H1 (cell line): ENCODE results near the gene NDST4. TPM values are rescaled to one million over a fixed set of nuclear protein-coding genes. Genes with fewer than 3 reads are reported as not detected.

Experiments used
- CTCF ChIA-PET: fragments of 300-600 bp; sonication (Branson Sonifier 250); formaldehyde crosslinking; loops from one replicate; lab custom pipeline; 2021; ENCODE audit not compliant: partially characterized antibody; lab: Charles Lee
- POLR2A ChIA-PET: fragments of 300-600 bp; sonication (Branson Sonifier 250); formaldehyde crosslinking; loops from one replicate; lab custom pipeline; 2021; ENCODE audit warnings: inconsistent platforms; ENCODE audit not compliant: partially characterized antibody; lab: Charles Lee
- DNase-seq, 2 experiments: peaks; one replicate each; pipeline versions ENCODE4 v3.0.0 to v3.0.0-alpha.2; 2010 to 2022; ENCODE audit warnings: low spot score in 2 of 2, low read depth in 1 of 2, mixed read lengths in 1 of 2
- FAIRE-seq: peaks from 2 replicates; lab custom pipeline; 2011; peaks lifted over from hg19 to GRCh38; lab: Jason Lieb, UNC
- H2AFZ ChIP-seq: 2 replicates; pipeline ENCODE4 v1.8.1; 2012; ENCODE audit warnings: low read length, inconsistent platforms
- H2AK5ac ChIP-seq: 2 replicates; pipeline ENCODE4 v1.6.1; 2013; ENCODE audit warnings: low read depth, low read length
- H2BK120ac ChIP-seq: replicated peaks from 2 replicates; pipeline ENCODE3; 2013; ENCODE audit warnings: low read depth, low read length, inconsistent platforms
- H2BK12ac ChIP-seq: 2 replicates; pipeline ENCODE4 v1.6.1; 2013; ENCODE audit warnings: low read depth, low read length
- H2BK15ac ChIP-seq: 2 replicates; pipeline ENCODE4 v1.6.1; 2013; ENCODE audit warnings: low read length
- H2BK20ac ChIP-seq: 2 replicates; pipeline ENCODE4 v1.6.1; 2013; ENCODE audit warnings: low read length
- H2BK5ac ChIP-seq: 2 replicates; pipeline ENCODE4 v1.6.1; 2013; ENCODE audit warnings: low read depth, low read length
- H3K14ac ChIP-seq: 2 replicates; pipeline ENCODE4 v1.6.1; 2013; ENCODE audit warnings: inconsistent platforms; ENCODE audit not compliant: insufficient read length
- H3K18ac ChIP-seq: 2 replicates; pipeline ENCODE4 v1.6.1; 2013; ENCODE audit warnings: low read length; ENCODE audit errors: extremely low read depth
- H3K23ac ChIP-seq: 2 replicates; pipeline ENCODE4 v1.6.1; 2013; ENCODE audit warnings: inconsistent platforms; ENCODE audit not compliant: insufficient read length
- H3K23me2 ChIP-seq: 2 replicates; pipeline ENCODE4 v1.6.1; 2013; ENCODE audit warnings: low read depth, low read length
- H3K27ac ChIP-seq: 2 replicates; pipeline ENCODE4 v1.6.1; 2011; ENCODE audit warnings: low read depth, low read length, inconsistent platforms
- H3K27me3 ChIP-seq, 4 experiments: replicated peaks in 1 of 4; 1 replicate in 1 of 4; 2 replicates in 3 of 4; pipeline versions ENCODE4 v1.6.1 to v1.8.1; 2011 to 2013; ENCODE audit warnings: low read length in 3 of 4, mild to moderate bottlenecking in 3 of 4, inconsistent platforms in 2 of 4, mixed read lengths in 2 of 4, moderate library complexity in 1 of 4; ENCODE audit not compliant: control insufficient read depth in 3 of 4, insufficient read depth in 3 of 4; ENCODE audit errors: extremely low read depth in 1 of 4
- H3K36me3 ChIP-seq, 4 experiments: 2 replicates each; pipeline versions ENCODE4 v1.6.1 to v1.8.1; 2011 to 2013; ENCODE audit warnings: mild to moderate bottlenecking in 4 of 4, low read length in 3 of 4, moderate library complexity in 2 of 4, control low read depth in 1 of 4, inconsistent platforms in 1 of 4; ENCODE audit not compliant: insufficient read depth in 4 of 4, control insufficient read depth in 2 of 4
- H3K4ac ChIP-seq: replicated peaks from 2 replicates; pipeline ENCODE3; 2013; ENCODE audit warnings: low read length, low read depth, mixed read lengths, inconsistent platforms; ENCODE audit not compliant: insufficient read length
- H3K4me1 ChIP-seq, 4 experiments: replicated peaks in 1 of 4; 1 replicate in 1 of 4; 2 replicates in 3 of 4; pipeline versions ENCODE4 v1.6.1 to v1.8.1; 2011 to 2013; ENCODE audit warnings: low read length in 3 of 4, inconsistent platforms in 2 of 4, mixed read lengths in 1 of 4; ENCODE audit not compliant: insufficient read depth in 4 of 4, control insufficient read depth in 3 of 4
- H3K4me2 ChIP-seq, 2 experiments: 2 replicates each; pipeline versions ENCODE4 v1.6.1 to v1.8.1; 2011 to 2013; ENCODE audit warnings: low read depth in 2 of 2, low read length in 2 of 2, control low read depth in 1 of 2, inconsistent platforms in 1 of 2, mild to moderate bottlenecking in 1 of 2; ENCODE audit not compliant: insufficient read depth in 1 of 2
- H3K4me3 ChIP-seq, 4 experiments: fragments of 200-600, 300-600 bp in 1 of 4; sonication (generic), shearing (Covaris generic), sonication (Bioruptor Twin) in 1 of 4; 2 replicates each; pipeline versions ENCODE4 v1.5.1 to v1.8.1; 2011 to 2016; ENCODE audit warnings: low read length in 4 of 4, low read depth in 3 of 4, control low read depth in 2 of 4, inconsistent platforms in 2 of 4, mild to moderate bottlenecking in 2 of 4, mixed read lengths in 1 of 4, moderate library complexity in 1 of 4; ENCODE audit not compliant: insufficient read depth in 2 of 4; ENCODE audit errors: extremely low read depth in 1 of 4
- H3K56ac ChIP-seq: replicated peaks from 2 replicates; pipeline ENCODE3; 2013; ENCODE audit warnings: low read depth, mild to moderate bottlenecking, mixed read lengths, low read length, inconsistent platforms; ENCODE audit not compliant: insufficient read length
- H3K79me1 ChIP-seq: 2 replicates; pipeline ENCODE4 v1.6.1; 2013; ENCODE audit warnings: low read depth, low read length, control low read depth
- H3K79me2 ChIP-seq, 2 experiments: 2 replicates each; pipeline versions ENCODE4 v1.6.1 to v1.8.1; 2012 to 2013; ENCODE audit warnings: low read length in 2 of 2, mild to moderate bottlenecking in 2 of 2, inconsistent platforms in 1 of 2; ENCODE audit not compliant: insufficient read depth in 2 of 2, control insufficient read depth in 1 of 2
- H3K9ac ChIP-seq, 4 experiments: replicated peaks in 1 of 4; 1 replicate in 1 of 4; 2 replicates in 3 of 4; pipeline versions ENCODE4 v1.6.1 to v1.8.1; 2011 to 2013; ENCODE audit warnings: low read depth in 3 of 4, low read length in 3 of 4, control low read depth in 2 of 4, mild to moderate bottlenecking in 2 of 4, moderate library complexity in 2 of 4, inconsistent platforms in 1 of 4; ENCODE audit errors: extremely low read depth in 1 of 4
- H3K9me3 ChIP-seq, 2 experiments: 2 replicates each; pipeline versions ENCODE4 v1.6.1 to v1.8.1; 2012 to 2013; ENCODE audit warnings: mild to moderate bottlenecking in 2 of 2, moderate library complexity in 2 of 2, control low read depth in 1 of 2, inconsistent platforms in 1 of 2, low read depth in 1 of 2, low read length in 1 of 2, mixed read lengths in 1 of 2; ENCODE audit not compliant: insufficient read depth in 2 of 2
- H4K20me1 ChIP-seq, 2 experiments: replicated peaks in 1 of 2; 2 replicates each; pipeline versions ENCODE3 to v1.8.1; 2011 to 2013; ENCODE audit warnings: inconsistent platforms in 2 of 2, low read length in 2 of 2, mild to moderate bottlenecking in 1 of 2; ENCODE audit not compliant: insufficient read depth in 2 of 2, control insufficient read depth in 1 of 2
- H4K5ac ChIP-seq: 2 replicates; pipeline ENCODE4 v1.6.1; 2013; ENCODE audit warnings: low read length, low read depth, mixed read lengths, inconsistent platforms; ENCODE audit not compliant: insufficient read length
- H4K8ac ChIP-seq: 2 replicates; pipeline ENCODE4 v1.8.0; 2013; ENCODE audit warnings: mild to moderate bottlenecking, moderate library complexity, low read length, inconsistent platforms; ENCODE audit not compliant: insufficient read depth; ENCODE audit errors: extremely low read depth
- H4K91ac ChIP-seq: replicated peaks from 2 replicates; pipeline ENCODE3; 2013; ENCODE audit warnings: low read length, mixed read lengths, inconsistent platforms; ENCODE audit not compliant: insufficient read length
- CHD1 ChIP-seq: IDR thresholded peaks from 2 replicates; pipeline ENCODE4 v1.6.1; 2012; ENCODE audit warnings: low read depth, low read length, improper control_type of control experiment
- NANOG ChIP-seq: IDR thresholded peaks from 2 replicates; pipeline ENCODE4 v1.6.1; 2011; ENCODE audit warnings: low read length, low read depth, mild to moderate bottlenecking, inconsistent platforms; ENCODE audit not compliant: insufficient read depth, poor library complexity, severe bottlenecking
- RAD21 ChIP-seq, 2 experiments: IDR thresholded peaks in 1 of 2; conservative IDR thresholded peaks in 1 of 2; 2 replicates each; pipeline ENCODE4 v1.6.1; 2011; ENCODE audit warnings: low read depth in 2 of 2, low read length in 2 of 2, improper control_type of control experiment in 1 of 2, inconsistent platforms in 1 of 2, mild to moderate bottlenecking in 1 of 2, moderate library complexity in 1 of 2
- RBBP5 ChIP-seq: IDR thresholded peaks from 2 replicates; pipeline ENCODE4 v1.7.1; 2012; ENCODE audit warnings: low read depth, mild to moderate bottlenecking, inconsistent platforms, low read length, moderate library complexity, borderline replicate concordance
- YY1 ChIP-seq: IDR thresholded peaks from 2 replicates; pipeline ENCODE4 v1.6.1; 2011; ENCODE audit warnings: low read depth, mild to moderate bottlenecking, low read length
- polyA plus RNA-seq, 7 experiments: library from polyadenylated mRNA; depleted of rRNA in 3 of 7; stranded (reverse) in 5 of 7; unstranded in 2 of 7; fragments of >200 nt in 5 of 7; fragments of 200-250 nt in 2 of 7; gene quantifications; 1 replicate in 5 of 7; 2 replicates in 1 of 7; 4 replicates in 1 of 7; pipeline versions ENCODE4 v1.2.1 to v1.2.3, GENCODE V29; 2011 to 2013; ENCODE audit warnings: missing spikeins in 2 of 7, mixed read lengths in 2 of 7
- total RNA-seq: library from RNA; stranded (reverse); fragmentation: NEBNext Ultra II Directional; extraction: Animal tissue kit (Norgen Biotek cat#: 25700); gene quantifications from 2 replicates; pipeline ENCODE4 v1.2.1, GENCODE V29; 2021
- TF ChIP-seq, protein P1 (sequence below), 3 experiments: IDR thresholded peaks; 1 replicate in 2 of 3; 2 replicates in 1 of 3; pipeline versions ENCODE4 v1.5.1 to v1.6.1; 2011; ENCODE audit warnings: low read length in 3 of 3, mild to moderate bottlenecking in 3 of 3, inconsistent platforms in 2 of 3, low read depth in 1 of 3, moderate library complexity in 1 of 3; ENCODE audit not compliant: insufficient read depth in 1 of 3; ENCODE audit errors: control extremely low read depth in 1 of 3

The NDST4 gene
- total and polyA plus RNA-seq, 2 of the 8 experiments (the other 6 are each of a cell fraction or from before 2014, with no cell fraction given), result 0.02 TPM; not detected in 1

DNA sequence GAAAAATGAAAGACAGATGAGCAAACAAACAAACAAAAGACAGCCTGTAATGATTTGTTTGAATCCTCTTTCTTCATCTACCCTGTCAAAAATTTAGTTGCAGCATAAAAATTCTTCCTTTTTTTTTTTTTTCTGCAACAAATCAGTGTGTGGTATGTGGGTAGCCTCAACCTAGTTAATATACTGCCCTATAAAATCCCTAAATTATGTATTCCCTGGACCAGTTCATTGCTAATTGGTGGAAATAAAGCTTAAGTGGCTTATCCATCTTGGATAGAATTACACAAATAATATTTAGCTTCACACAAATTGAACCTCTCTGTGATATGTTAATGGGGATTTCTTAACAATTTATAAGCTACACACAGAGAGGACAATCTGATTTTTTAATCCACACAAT, 208.4 kb downstream of the NDST4 start:
- ChIA-PET CTCF (interaction anchor here (1.2 kb wide), 1 partner anchor 24 kb away, joined by 3 read pairs; no protein-coding TSS in a partner anchor), POLR2A (no interaction called here)
- Histone ChIP-seq H3K4me3 (no peak overlapping the region), H2BK12ac (no peak overlapping the region), H4K8ac (no peak overlapping the region), H2BK20ac (no peak overlapping the region), H2AK5ac (no peak overlapping the region), H3K36me3 (no peaks in the 10 kb centered on the region), H2BK15ac (no peak overlapping the region), H3K79me2 (no peaks in the 10 kb centered on the region), H3K27me3 (no peaks in the 10 kb centered on the region), H2BK120ac (no peak overlapping the region), H3K23ac (no peak overlapping the region), H3K56ac (no peak overlapping the region), H3K23me2 (no peaks in the 10 kb centered on the region), H3K9ac (no peak overlapping the region), H4K91ac (no peak overlapping the region), H4K5ac (no peak overlapping the region), H3K14ac (no peak overlapping the region), H3K27ac (no peak overlapping the region), H3K4ac (no peak overlapping the region), H2BK5ac (no peak overlapping the region), H2AFZ (no peak overlapping the region), H3K4me2 (no peak overlapping the region), H3K79me1 (no peaks in the 10 kb centered on the region), H3K18ac (no peak overlapping the region), H3K4me1 (no peaks in the 10 kb centered on the region), H4K20me1 (no peaks in the 10 kb centered on the region), H3K9me3 (no peaks in the 10 kb centered on the region)
- no peak for FAIRE-seq
- no peak for DNase-seq
- no peak for TF ChIP-seq NANOG
- TF ChIP-seq CHD1, result no peak
- TF ChIP-seq, protein P1, sequence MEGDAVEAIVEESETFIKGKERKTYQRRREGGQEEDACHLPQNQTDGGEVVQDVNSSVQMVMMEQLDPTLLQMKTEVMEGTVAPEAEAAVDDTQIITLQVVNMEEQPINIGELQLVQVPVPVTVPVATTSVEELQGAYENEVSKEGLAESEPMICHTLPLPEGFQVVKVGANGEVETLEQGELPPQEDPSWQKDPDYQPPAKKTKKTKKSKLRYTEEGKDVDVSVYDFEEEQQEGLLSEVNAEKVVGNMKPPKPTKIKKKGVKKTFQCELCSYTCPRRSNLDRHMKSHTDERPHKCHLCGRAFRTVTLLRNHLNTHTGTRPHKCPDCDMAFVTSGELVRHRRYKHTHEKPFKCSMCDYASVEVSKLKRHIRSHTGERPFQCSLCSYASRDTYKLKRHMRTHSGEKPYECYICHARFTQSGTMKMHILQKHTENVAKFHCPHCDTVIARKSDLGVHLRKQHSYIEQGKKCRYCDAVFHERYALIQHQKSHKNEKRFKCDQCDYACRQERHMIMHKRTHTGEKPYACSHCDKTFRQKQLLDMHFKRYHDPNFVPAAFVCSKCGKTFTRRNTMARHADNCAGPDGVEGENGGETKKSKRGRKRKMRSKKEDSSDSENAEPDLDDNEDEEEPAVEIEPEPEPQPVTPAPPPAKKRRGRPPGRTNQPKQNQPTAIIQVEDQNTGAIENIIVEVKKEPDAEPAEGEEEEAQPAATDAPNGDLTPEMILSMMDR (IDR thresholded peaks at IDR 0.05; ENCODE audit: control extremely low read depth in 1 of 3, insufficient read depth in 1 of 3, low read depth in 1 of 3, low read length in 3 of 3), result no peak
- TF ChIP-seq RBBP5, result no peak
- TF ChIP-seq YY1, result no peak
- TF ChIP-seq RAD21 (IDR thresholded peaks at IDR 0.05 in 1 of 2, conservative IDR thresholded peaks at IDR 0.05 in 1 of 2; ENCODE audit: low read depth in 2 of 2, low read length in 2 of 2), result no peak
